Esophagus muscularis mucosa (tissue), 3 donors: ENCODE results near the gene CLCN4.

Experiments used
- CTCF ChIP-seq, 3 experiments: fragments of 200-600 bp in 2 of 3; fragments of 450-650 bp in 1 of 3; sonication (generic) in 2 of 3; IDR thresholded peaks; one replicate each; pipeline ENCODE4 v1.5.1; 2017 to 2019; ENCODE audit warnings: antibody characterized with exemption in 3 of 3, mild to moderate bottlenecking in 2 of 3, moderate library complexity in 1 of 3
- POLR2A ChIP-seq: fragments of 450-650 bp; IDR thresholded peaks from one replicate; pipeline ENCODE4 v1.6.1; 2017; ENCODE audit warnings: antibody characterized with exemption, moderate library complexity, mild to moderate bottlenecking, low read depth
- POLR2AphosphoS5 ChIP-seq, 2 donors: sonication (generic); formaldehyde crosslinking; IDR thresholded peaks; one replicate each; pipeline ENCODE4 v1.6.1; 2017; ENCODE audit warnings: antibody characterized with exemption in 2 of 2

- TF ChIP-seq CTCF (IDR thresholded peaks at IDR 0.05) (no peak), POLR2A (no peak), POLR2AphosphoS5 (IDR thresholded peaks at IDR 0.05) (no peak)
These were observed 42.4 kb downstream of the CLCN4 start for GRCh38 chrX:10199212-10199611.
